HepG2 (cell line): Measurements from ENCODE around the gene MDH1. TPM values are rescaled to one million over a fixed set of nuclear protein-coding genes. Genes with fewer than 3 reads are reported as not detected.

ENCODE experiments used
- ADNP ChIP-seq: sonication (generic); formaldehyde crosslinking; IDR thresholded peaks from 2 replicates; pipeline ENCODE4 v1.4.0; 2020; ENCODE audit warnings: missing genetic modification reagents
- CAMTA2 ChIP-seq: sonication (generic); formaldehyde crosslinking; IDR thresholded peaks from 2 replicates; pipeline ENCODE4 v1.4.0; 2020; ENCODE audit warnings: mild to moderate bottlenecking, missing genetic modification reagents, borderline replicate concordance
- IKZF4 ChIP-seq: sonication (generic); formaldehyde crosslinking; IDR thresholded peaks from 2 replicates; pipeline ENCODE4 v1.5.1; 2020; ENCODE audit warnings: borderline replicate concordance, mild to moderate bottlenecking, low read depth, missing genetic modification reagents; ENCODE audit errors: not compliant biosample characterization
- MIER3 ChIP-seq: IDR thresholded peaks from 2 replicates; pipeline ENCODE4 v1.6.1; 2016; ENCODE audit warnings: missing compliant biosample characterization, borderline replicate concordance
- POLR2G ChIP-seq: fragments of 200-400 bp; formaldehyde crosslinking; IDR thresholded peaks from 2 replicates; pipeline ENCODE4 v1.6.1; 2018; ENCODE audit warnings: mild to moderate bottlenecking, low read depth, low read length, moderate library complexity
- RAD51 ChIP-seq: fragments of 450-650 bp; IDR thresholded peaks from 2 replicates; pipeline ENCODE4 v1.6.1; 2016; ENCODE audit warnings: borderline replicate concordance
- REXO4 ChIP-seq: sonication (generic); formaldehyde crosslinking; IDR thresholded peaks from 2 replicates; pipeline ENCODE4 v1.8.0; 2022; ENCODE audit warnings: missing genetic modification reagents, mild to moderate bottlenecking, borderline replicate concordance
- RFXANK ChIP-seq: IDR thresholded peaks from 2 replicates; pipeline ENCODE4 v1.6.1; 2016
- SAP130 ChIP-seq: IDR thresholded peaks from 2 replicates; pipeline ENCODE4 v1.6.1; 2016; ENCODE audit warnings: low read depth
- SNAPC2 ChIP-seq: sonication (generic); formaldehyde crosslinking; IDR thresholded peaks from 2 replicates; pipeline ENCODE4 v1.8.1; 2022; ENCODE audit warnings: mild to moderate bottlenecking, missing genetic modification reagents
- TARDBP ChIP-seq: sonication (generic); formaldehyde crosslinking; IDR thresholded peaks from 2 replicates; pipeline ENCODE4 v1.8.0; 2022; ENCODE audit warnings: mild to moderate bottlenecking, missing genetic modification reagents
- ZFP82 ChIP-seq: sonication (generic); formaldehyde crosslinking; IDR thresholded peaks from 2 replicates; pipeline ENCODE4 v1.5.1; 2020; ENCODE audit warnings: mild to moderate bottlenecking, missing genetic modification reagents, borderline replicate concordance
- ZFY ChIP-seq: sonication (generic); formaldehyde crosslinking; IDR thresholded peaks from 2 replicates; pipeline ENCODE4 v1.4.0; 2020; ENCODE audit warnings: missing genetic modification reagents
- ZNF614 ChIP-seq: IDR thresholded peaks from 2 replicates; pipeline ENCODE4 v1.6.1; 2018; ENCODE audit warnings: missing biosample characterization, missing genetic modification reagents, inconsistent platforms, borderline replicate concordance
- ZNF773 ChIP-seq: sonication (generic); formaldehyde crosslinking; IDR thresholded peaks from 2 replicates; pipeline ENCODE4 v1.4.0; 2020; ENCODE audit warnings: missing genetic modification reagents, borderline replicate concordance
- polyA plus RNA-seq, 8 experiments: library from polyadenylated mRNA; depleted of rRNA in 3 of 8; stranded (reverse) in 7 of 8; unstranded in 1 of 8; fragments of >200 nt; fragmentation: Illumina TruSeq in 4 of 8; extraction: Trizol in 4 of 8; gene quantifications; 2 replicates each; pipeline versions ENCODE4 v1.2.1 to v1.2.3, GENCODE V29; 2011 to 2016; ENCODE audit warnings: low read depth in 4 of 8, missing spikeins in 1 of 8, mixed read lengths in 1 of 8; ENCODE audit not compliant: insufficient read depth in 1 of 8
- total RNA-seq, 5 experiments: library from RNA; depleted of rRNA; stranded (reverse); fragments of >200 nt; fragmentation: Illumina TruSeq; extraction: Trizol; gene quantifications; 2 replicates each; pipeline ENCODE4 v1.2.3, GENCODE V29; 2016; ENCODE audit warnings: low read depth in 1 of 5
- TF ChIP-seq, protein P1 (sequence below): sonication (generic); formaldehyde crosslinking; IDR thresholded peaks from 2 replicates; pipeline ENCODE4 v1.4.0; 2020; ENCODE audit warnings: missing genetic modification reagents
- TF ChIP-seq, protein P2 (sequence below): sonication (generic); formaldehyde crosslinking; IDR thresholded peaks from 2 replicates; pipeline ENCODE4 v1.4.0; 2020; ENCODE audit warnings: low read depth, mild to moderate bottlenecking, missing genetic modification reagents
- TF ChIP-seq, protein P3 (sequence below): sonication (generic); formaldehyde crosslinking; IDR thresholded peaks from 2 replicates; pipeline ENCODE4 v1.4.0; 2020; ENCODE audit warnings: missing genetic modification reagents; ENCODE audit errors: not compliant biosample characterization
- TF ChIP-seq, protein P4 (sequence below): sonication (generic); formaldehyde crosslinking; IDR thresholded peaks from 2 replicates; pipeline ENCODE4 v1.8.1; 2023; ENCODE audit warnings: missing genetic modification reagents, mild to moderate bottlenecking, borderline replicate concordance
- TF ChIP-seq, protein P5 (sequence below), 2 experiments: fragments of 450-650 bp in 1 of 2; sonication (generic) in 1 of 2; formaldehyde crosslinking; IDR thresholded peaks; 2 replicates each; pipeline versions ENCODE4 v1.5.0 to v1.8.0; 2020 to 2022; ENCODE audit warnings: mild to moderate bottlenecking in 1 of 2, missing genetic modification reagents in 1 of 2

The MDH1 gene
- total and polyA plus RNA-seq, 2 of the 13 experiments (the other 11 are each of a cell fraction or from before 2014, with no cell fraction given): 293 to 415 TPM

DNA sequence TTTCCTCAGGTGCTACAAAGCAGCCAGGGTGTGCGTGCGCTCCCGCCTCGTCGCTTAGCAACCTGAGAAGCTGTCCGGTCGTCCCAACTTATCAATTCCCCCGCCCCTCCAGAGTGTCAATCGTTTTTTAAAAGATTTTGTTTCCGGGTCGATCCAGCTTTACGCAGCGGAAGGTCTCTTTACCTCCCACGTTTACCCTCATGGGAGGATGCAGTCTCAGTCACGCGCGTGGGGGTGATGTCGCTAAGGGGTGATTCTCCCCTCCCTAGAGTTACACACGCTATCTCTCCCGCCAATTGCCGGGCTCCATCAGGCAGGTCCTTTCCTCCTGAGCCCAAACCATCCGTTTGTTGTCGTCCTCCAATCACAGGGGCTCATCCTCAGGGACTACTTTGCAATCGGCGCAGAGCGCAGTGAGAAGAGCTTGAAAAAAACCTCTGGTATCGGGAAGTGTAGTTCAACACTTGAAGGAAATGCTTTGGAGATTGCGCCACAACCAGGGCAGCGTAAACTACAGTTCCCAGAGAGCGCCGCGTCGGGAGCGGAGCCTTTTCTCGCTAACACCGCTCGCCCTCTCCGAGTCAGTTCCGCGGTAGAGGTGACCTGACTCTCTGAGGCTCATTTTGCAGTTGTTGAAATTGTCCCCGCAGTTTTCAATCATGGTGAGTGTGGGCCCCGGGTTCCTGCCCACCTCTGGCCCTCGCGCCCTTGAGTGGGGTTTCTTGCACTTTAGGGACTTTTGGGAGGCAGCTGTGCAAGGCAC, at the start of gene MDH1, which contains the start of gene WDPCP (continued):
- TF ChIP-seq, protein P1, sequence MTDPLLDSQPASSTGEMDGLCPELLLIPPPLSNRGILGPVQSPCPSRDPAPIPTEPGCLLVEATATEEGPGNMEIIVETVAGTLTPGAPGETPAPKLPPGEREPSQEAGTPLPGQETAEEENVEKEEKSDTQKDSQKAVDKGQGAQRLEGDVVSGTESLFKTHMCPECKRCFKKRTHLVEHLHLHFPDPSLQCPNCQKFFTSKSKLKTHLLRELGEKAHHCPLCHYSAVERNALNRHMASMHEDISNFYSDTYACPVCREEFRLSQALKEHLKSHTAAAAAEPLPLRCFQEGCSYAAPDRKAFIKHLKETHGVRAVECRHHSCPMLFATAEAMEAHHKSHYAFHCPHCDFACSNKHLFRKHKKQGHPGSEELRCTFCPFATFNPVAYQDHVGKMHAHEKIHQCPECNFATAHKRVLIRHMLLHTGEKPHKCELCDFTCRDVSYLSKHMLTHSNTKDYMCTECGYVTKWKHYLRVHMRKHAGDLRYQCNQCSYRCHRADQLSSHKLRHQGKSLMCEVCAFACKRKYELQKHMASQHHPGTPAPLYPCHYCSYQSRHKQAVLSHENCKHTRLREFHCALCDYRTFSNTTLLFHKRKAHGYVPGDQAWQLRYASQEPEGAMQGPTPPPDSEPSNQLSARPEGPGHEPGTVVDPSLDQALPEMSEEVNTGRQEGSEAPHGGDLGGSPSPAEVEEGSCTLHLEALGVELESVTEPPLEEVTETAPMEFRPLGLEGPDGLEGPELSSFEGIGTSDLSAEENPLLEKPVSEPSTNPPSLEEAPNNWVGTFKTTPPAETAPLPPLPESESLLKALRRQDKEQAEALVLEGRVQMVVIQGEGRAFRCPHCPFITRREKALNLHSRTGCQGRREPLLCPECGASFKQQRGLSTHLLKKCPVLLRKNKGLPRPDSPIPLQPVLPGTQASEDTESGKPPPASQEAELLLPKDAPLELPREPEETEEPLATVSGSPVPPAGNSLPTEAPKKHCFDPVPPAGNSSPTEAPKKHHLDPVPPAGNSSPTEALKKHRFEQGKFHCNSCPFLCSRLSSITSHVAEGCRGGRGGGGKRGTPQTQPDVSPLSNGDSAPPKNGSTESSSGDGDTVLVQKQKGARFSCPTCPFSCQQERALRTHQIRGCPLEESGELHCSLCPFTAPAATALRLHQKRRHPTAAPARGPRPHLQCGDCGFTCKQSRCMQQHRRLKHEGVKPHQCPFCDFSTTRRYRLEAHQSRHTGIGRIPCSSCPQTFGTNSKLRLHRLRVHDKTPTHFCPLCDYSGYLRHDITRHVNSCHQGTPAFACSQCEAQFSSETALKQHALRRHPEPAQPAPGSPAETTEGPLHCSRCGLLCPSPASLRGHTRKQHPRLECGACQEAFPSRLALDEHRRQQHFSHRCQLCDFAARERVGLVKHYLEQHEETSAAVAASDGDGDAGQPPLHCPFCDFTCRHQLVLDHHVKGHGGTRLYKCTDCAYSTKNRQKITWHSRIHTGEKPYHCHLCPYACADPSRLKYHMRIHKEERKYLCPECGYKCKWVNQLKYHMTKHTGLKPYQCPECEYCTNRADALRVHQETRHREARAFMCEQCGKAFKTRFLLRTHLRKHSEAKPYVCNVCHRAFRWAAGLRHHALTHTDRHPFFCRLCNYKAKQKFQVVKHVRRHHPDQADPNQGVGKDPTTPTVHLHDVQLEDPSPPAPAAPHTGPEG (CRISPR knock-in tag): no peak; the same call in 1 of the 2 replicates
- TF ChIP-seq CAMTA2 (peak; percentile 96), ZNF614 (peak; percentile 94), ZNF773 (CRISPR knock-in tag) (no peak), POLR2G (peak; percentile 98), MIER3 (peak; percentile 25), IKZF4 (CRISPR knock-in tag) (no peak), ADNP (CRISPR knock-in tag) (no peak), REXO4 (CRISPR knock-in tag) (no peak), SAP130 (peak; percentile 98), RFXANK (CRISPR knock-in tag) (peak; percentile 26; the same call in 1 of the 2 replicates), ZFP82 (CRISPR knock-in tag) (0 out of 2 replicates have a peak, but pooled peaks have one; percentile 71), ZFY (CRISPR knock-in tag) (peak; percentile 69), RAD51 (no peak), TARDBP (CRISPR knock-in tag) (peak; percentile 82), SNAPC2 (CRISPR knock-in tag) (peak; percentile 63)
- TF ChIP-seq, protein P2, sequence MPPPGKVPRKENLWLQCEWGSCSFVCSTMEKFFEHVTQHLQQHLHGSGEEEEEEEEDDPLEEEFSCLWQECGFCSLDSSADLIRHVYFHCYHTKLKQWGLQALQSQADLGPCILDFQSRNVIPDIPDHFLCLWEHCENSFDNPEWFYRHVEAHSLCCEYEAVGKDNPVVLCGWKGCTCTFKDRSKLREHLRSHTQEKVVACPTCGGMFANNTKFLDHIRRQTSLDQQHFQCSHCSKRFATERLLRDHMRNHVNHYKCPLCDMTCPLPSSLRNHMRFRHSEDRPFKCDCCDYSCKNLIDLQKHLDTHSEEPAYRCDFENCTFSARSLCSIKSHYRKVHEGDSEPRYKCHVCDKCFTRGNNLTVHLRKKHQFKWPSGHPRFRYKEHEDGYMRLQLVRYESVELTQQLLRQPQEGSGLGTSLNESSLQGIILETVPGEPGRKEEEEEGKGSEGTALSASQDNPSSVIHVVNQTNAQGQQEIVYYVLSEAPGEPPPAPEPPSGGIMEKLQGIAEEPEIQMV (CRISPR knock-in tag): no peak; the same call in 1 of the 2 replicates
- TF ChIP-seq, protein P3, sequence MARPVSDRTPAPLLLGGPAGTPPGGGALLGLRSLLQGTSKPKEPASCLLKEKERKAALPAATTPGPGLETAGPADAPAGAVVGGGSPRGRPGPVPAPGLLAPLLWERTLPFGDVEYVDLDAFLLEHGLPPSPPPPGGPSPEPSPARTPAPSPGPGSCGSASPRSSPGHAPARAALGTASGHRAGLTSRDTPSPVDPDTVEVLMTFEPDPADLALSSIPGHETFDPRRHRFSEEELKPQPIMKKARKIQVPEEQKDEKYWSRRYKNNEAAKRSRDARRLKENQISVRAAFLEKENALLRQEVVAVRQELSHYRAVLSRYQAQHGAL (CRISPR knock-in tag): no peak
- TF ChIP-seq, protein P4, sequence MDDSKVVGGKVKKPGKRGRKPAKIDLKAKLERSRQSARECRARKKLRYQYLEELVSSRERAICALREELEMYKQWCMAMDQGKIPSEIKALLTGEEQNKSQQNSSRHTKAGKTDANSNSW (CRISPR knock-in tag): no peak
- TF ChIP-seq, protein P5, sequence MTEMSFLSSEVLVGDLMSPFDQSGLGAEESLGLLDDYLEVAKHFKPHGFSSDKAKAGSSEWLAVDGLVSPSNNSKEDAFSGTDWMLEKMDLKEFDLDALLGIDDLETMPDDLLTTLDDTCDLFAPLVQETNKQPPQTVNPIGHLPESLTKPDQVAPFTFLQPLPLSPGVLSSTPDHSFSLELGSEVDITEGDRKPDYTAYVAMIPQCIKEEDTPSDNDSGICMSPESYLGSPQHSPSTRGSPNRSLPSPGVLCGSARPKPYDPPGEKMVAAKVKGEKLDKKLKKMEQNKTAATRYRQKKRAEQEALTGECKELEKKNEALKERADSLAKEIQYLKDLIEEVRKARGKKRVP (CRISPR knock-in tag; IDR thresholded peaks at IDR 0.05): peak in 1 of 2 experiments; percentile 78; a peak in 2 of 4 replicates
